GM18517 (cell line): ENCODE measurements around the gene DYNLT2B.
"Not testable (repeated sequence)": the region's sequence is repeated elsewhere in the genome, so short reads cannot be mapped to it uniquely, and the experiment has no call there.

Experiments used
- ATAC-seq: cut with Tn5 transposase; IDR thresholded peaks from one replicate; pipeline ENCODE4 v1.9.1; 2021; ENCODE audit warnings: mild to moderate bottlenecking, moderate library complexity; ENCODE audit not compliant: unreplicated experiment

DYNLT2B gene

DNA sequence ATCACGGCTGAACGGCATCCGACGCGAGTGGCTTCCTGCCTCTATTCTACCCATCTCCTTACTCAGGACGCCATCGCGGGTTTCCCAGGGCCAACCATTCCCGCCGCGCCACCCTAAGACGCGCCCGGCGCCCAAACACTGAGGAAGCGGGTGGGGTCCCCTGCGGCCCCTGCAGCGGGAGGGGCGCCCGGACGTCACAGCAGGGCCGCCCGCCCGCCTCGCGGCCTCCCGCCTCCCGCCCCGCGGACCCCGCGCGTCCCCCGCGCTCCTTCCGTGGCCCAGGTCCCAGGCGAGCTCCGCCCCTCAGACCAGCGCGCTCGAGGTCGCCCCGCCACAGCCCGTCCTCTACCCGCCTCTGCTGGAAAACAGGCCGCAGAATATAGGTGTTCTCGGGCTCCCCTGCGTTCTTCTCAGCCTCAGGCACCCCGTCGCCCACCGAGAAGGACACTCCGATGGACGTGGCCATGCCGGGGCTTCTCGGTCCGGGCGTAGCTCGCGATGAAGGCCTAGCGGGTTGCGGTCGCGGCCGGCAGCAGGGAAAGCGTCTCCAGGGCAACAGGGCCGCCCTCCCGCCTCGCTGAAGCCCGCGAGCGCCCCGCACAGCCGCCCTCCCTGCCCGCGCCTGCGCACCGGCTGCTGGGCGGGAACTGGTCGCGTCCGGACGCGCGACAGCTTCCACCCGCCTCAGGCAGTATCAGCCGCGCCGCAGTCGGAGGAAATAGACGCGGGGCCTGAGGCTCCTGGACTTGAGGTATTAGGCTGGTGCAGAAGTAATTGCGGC is at the start of gene DYNLT2B:
Gene DYNLT2B, minus strand, starts transcription at position 554 of the 781 bp plus-strand sequence. Its CDS starts 88 bp downstream, at position 466.
- peak; percentile 78 for ATAC-seq

DNA sequence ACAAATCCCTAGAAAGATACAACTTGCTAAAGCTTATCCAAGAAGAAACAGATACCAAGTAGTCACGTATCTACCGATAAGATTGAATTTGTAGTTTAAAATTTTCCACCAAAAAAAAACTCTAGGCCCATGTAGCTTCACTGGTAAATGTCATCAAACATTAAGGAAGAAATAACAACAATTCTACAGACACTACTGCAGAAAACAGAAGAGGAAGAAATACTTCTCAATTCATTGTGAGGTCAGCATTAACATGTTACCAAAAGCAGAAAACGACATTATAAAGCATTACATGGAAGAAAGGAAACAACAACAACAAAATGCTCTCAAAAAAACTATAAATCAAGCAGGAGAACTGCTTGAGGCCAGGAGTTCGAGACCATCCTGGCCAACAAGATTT is 47.7 kb upstream of the DYNLT2B start:
- no peak for ATAC-seq

DNA sequence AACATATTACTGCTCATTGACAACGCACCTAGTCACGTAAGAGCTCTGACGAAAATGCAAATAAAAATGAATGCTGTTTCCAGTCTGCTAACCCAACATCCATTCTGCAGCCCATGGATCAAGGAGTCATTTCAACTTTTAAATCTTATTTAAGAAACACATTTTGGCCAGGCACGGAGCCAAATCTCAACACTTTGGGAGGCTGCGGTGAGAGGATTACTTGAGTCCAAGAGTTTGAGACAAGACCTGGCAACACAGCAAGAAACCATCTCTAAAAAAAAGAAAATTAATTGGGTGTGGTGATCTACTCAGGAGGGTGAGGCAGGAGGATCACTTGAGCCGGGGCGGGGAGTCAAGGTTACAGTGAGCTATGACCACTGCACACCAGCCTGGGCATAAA is 42.5 kb upstream of the DYNLT2B start:
- ATAC-seq: no peak

DNA sequence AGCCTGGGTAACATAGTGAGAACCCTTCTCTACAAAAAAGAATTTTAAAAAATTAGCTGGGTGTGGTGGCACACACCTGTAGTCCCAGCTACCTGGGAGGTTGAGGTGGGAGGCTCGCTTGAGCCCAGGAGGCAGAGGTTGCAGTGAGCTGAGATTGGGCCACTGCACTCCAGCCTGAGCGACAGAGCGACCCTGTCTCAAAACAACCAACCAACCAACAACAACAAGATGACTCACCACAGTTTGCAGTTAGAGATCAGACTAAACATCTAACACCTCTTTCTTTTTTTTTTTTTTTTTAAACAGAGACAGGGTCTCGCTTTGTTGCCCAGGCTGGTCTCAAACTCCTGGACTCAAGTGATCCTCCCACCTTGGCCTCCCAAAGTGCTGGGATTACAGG is 40.5 kb upstream of the DYNLT2B start:
- not testable (repeated sequence) for ATAC-seq

DNA sequence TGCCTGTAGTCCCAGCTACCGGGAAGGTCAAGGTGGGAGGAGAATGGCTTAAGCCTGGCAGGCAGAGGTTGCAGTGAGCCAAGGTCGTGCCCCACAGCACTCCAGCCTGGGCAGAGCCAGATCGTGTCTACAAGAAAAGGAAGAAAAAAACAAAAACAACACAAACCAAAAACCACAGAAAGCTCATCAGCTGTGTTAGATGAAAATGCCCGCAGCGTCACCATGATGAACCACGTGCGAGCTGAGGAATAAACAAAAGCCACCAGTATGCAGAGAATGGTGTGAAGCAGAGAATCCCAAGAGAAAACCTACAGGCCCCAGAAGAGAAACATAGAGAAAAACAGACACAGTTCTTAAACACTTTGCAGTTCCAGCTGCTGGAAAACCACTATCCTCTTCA is 39.9 kb upstream of the DYNLT2B start:
- ATAC-seq: no peak

DNA sequence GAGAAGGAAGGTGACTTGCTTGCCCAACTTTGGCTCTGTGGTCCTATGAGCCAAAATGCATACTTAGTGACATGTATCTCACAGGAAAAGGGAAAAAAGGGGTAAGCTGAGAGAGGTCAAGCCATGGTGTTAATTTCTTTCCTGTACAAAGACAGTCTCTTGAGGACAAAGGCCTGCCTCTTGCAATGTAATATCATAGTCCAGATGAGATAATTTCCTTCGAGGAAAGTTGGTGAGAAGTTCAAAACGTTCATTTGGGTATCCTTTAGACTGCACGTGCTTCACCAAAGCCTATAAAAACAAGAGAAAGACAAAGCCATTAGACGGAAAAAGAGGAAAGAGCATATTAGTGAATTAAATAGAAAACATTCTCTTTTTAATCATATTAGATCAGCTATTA is 38.5 kb upstream of the DYNLT2B start:
- ATAC-seq: no peak

DNA sequence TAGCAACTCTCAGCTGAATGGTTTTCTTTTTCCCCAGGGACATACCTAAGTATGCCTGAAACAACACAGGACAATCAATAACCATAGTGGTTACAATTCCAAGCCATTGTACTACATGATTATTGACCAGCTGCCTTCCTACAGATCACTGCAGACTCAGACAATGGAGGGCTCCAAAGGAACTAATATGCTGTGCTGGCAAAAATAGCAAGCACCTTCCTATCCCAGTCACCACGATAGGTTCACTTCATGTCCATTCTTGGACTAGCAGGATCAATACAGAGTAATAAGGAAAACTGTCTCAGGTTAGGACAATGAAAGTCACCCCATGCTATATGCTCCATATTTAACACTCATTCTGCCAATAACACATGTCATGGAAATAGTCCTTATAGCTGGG is 37.6 kb upstream of the DYNLT2B start:
- no peak for ATAC-seq

DNA sequence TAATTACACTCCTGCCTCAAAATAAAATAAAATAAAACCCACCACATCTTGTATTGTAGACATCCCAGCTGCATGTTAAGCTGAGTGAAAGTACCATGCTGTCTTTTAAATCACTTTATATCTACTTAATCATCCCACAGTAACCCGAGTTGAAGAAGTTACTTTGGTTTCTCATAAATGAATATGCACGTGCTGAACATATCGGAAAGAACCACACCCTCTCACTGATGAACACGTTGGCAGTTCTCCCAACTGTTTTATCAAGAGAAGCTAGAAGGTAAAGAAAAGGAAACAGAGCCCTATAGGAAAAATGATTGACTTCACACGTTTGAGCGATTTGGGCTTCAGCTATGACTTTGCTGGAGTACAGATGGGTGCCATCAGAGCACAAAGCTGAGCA is 36.1 kb upstream of the DYNLT2B start:
- no peak for ATAC-seq

DNA sequence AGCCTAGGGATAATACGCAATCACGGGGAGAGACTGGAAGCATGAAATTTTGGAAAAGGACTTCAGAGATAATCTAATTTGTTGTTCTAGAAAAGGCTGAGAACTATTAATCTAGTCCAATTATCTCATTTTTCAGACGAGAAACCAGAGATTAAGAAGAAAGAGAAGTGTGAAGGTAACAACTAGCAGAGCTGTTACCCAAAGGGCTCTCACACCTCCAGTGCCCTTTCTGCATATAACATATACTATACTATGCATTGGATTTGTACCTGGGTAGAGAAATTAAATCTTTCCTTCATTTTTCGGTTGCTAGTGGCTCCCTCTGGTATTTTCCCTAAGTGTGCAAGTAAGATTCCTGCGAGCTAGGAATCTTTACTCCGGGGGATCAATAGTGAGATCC is 33.5 kb upstream of the DYNLT2B start:
- ATAC-seq: no peak

DNA sequence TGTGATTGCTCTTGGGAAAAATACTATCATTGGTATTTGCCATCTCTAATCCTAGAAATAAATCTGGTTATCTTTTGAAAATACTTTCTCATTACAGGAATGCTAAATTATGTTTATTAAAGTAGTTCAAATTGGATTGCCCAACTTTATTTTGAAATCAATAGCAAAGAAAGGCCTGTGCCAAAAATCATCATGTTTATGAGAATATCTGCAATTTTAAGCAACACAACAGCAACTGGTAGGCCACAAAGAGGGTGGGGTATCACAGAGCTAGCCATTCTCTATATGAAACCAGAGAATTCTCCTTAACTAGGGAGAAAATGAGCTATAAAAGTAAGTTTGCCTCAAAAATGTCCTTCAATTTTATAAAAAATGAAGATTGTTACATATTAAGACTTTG is 32.0 kb upstream of the DYNLT2B start:
- no peak for ATAC-seq

DNA sequence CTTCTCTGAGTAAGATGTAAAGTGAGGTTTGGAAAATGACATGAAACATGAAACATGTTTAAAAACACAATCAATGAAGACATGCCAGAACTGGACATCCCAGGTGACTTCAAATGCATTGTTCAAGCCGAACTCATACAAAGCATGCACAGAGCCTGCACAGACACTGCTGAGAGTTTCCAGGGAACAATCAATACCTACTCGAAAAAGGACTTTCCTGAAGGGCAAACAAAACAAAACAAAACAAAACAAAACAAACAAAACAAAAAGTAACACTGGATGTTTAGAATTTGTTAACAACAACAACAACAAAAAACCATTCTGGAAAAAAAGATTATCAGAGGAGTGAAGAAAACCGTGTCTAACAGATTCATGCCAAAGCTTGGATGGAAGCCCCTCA is 30.7 kb upstream of the DYNLT2B start:
- ATAC-seq: no peak

DNA sequence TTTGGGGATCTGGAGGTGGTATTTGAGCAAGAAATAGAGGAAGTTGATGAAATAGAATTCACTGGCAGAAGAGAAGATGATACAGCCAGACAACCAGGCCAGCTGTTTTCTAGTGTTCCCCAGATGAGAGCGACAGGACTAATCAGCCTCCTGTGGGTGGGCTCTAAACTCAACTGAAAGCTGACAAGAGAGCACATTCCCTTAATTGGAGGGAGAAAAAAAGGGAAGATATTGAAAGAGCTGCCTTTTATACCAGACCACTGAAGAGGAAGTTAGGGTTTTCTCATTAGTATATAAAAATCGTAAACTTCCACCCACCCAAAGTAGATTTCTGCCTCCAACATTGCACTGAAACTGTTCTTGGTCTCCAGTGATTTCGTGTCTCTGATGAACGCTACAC is 26.6 kb upstream of the DYNLT2B start:
- no peak for ATAC-seq

DNA sequence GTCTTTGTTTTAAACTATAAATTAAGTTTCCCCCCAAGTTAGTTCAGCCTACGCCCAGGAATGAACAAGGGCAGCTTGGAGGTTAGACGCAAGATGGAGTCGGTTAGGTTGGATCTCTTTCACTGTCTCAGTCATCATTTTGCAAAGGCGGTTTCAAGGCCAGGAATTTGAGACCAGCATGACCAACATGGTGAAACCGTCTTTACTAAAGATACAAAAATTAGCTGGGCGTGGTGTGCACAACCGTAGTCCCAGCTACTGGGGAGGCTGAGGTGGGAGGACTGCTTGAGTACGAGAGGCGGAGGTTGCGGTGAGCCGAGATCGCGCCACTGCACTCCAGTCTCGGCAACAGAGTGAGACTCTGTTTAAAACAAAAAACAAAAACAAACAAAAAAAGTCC is 25.9 kb upstream of the DYNLT2B start:
- ATAC-seq: not testable (repeated sequence)

DNA sequence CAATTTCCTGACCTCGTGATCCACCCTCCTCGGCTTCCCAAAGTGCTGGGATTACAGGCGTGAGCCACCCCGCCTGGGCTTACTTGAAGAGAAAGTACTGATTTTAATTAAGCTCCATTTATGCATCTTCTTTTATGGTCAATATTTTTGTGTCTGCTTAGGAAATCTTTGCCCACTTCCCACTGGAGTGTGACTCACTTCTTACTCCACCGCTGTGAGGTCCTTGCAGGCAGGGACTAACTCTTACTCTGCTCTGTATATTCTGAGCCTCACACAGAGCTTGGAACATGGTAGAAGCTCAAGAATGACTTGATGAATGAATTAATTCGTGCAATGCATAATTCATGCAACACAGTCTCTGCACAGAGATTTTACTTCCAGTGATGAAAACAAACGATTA is 23.1 kb upstream of the DYNLT2B start:
- no peak for ATAC-seq

DNA sequence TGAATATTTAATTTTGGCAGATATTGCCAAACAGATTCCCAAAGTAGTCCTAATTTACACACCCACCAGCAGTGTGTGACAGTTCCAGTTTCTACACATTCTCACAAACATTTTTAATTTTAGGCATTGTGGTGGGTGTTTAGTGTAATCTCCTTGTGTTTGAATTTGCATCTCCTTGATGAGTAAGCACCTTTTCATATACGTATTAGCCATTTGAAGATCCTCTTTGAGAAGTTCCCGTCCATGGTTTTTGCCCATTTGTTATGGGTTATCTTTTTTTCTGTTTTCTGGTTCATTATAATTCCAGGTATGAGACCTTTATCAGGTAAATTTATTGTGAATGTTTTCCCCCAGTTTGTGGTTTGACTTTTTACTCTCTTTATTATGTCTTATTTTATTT is 22.4 kb upstream of the DYNLT2B start:
- ATAC-seq: no peak

DNA sequence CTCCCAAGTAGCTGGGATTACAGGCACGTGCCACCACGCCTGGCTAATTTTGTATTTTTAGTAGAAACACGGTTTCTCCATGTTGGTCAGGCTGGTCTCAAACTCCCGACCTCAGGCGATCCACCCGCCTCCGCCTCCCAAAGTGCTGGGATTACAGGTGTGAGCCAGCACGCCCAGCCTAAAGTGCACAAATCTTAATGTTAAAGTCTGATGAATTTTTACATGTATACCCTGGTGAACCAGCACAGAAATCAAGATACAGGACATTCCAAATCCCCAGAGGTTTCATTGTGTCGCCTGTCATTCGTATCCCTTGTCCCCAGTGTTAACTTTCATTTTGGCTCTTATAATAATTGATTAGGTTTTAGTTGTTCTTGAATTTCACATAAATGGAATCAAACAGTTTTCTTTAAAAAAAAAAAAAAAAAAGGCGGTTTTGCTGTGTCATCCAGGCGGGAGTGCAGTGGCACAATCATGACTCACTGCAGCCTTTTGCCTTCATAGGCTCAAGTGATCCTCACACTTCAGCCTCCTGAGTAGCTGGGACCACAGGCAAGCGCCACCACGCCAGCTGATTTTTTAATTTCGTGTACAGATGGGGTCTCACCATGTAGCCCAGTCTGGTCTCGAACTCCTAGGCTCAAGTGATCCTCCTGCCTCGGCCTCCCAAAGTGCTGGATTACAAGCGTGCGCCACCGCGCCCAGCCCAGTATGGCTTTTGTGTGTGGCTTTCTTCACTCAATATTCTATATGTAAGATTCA is 21.6 kb upstream of the DYNLT2B start:
- no peak for ATAC-seq

DNA sequence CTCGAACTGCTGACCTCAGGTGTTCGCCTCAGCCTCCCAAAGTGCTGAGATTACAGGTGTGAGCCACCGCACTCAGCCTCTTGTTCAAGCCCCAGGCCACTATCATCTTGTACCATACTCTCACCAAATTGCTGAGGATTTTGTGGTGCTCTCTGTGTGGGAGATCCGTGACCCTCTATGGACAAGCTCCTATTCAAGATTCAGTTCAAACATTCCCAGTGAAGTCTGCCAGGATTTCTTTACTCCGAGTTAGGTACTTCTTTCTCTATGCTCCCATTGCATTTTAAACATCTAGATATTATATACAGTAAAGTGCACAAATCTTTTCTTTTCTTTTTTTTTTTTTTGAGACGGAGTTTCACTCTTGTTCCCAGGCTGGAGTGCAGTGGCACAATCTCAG is 21.0 kb upstream of the DYNLT2B start:
- no peak for ATAC-seq

DNA sequence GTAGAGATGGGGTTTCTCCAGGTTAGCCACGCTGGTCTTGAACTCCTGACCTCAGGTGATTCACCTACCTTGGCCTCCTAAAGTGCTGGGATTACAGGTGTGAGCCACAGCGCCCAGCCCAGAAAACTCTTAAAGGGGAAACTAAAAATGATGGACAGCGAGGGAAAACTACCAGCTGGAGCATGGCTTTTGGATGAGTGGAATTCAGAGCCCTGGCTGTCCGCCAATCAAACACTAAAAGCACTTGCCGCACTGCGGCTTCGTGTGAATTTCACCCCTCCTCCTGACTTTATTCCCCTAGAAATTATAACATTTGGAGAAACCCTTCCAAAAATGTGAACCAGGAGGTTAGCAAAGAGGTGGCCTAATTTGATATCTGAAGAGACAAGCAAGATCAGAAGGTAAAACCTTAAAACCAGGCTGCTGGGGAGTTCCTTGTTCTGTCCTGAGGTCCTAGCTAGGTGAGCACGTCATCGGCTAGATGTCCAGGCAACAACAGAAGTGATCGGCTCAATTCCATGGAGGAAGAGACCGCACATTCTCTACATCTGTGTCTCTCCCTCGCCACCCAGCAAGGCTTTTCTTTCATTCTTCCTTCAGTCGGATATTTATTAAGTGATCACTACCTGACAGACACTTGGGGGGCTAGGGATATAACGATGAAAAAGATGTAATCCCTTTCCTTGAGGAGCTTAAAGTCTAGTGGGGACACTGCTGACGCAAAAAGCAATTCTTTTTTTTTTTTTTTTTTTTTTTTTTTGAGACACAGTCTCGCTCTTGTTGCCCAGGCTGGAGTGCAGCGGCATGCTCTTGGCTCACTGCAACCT is 18.5 kb upstream of the DYNLT2B start:
- ATAC-seq: no peak

DNA sequence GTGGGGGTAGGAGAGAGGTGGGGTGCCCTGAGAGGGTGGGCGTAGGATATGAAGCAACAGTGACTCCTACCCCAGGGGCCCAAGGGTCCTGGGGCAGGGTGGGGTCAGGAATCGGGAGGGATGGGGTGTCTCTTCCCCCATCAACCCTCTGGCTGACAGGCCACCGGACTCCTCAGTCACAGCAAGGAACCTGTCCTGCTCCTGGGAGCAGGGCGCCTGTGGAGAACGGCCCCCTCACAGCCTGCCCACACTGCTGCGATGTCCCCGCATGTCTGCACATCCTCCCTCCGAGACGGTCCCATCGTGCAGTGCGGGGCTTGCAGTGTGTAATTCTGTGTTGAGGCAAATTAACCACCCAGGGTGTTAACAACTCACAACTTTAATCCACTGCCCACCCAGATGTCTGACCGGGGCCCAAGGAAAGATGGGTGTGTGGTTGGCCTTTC is 17.5 kb upstream of the DYNLT2B start:
- no peak for ATAC-seq

DNA sequence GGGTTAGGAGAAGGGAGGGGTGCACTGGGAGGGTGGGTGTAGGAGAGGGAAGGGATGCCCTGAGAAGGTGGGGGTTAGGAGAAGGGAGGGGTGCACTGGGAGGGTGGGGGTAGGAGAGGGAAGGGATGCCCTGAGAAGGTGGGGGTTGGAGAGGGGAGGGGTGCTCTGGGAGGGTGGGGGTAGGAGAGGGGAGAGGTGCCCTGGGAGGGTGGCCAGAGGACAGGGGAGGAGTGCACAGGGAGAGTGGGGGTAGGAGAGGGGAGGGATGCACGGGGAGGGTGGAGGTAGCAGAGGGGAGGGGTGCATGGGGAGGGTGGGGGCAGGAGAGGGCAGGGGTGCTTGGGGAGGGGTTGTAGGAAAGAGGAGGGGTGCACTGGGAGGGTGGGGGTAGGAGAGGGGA is 16.9 kb upstream of the DYNLT2B start:
- no peak for ATAC-seq

DNA sequence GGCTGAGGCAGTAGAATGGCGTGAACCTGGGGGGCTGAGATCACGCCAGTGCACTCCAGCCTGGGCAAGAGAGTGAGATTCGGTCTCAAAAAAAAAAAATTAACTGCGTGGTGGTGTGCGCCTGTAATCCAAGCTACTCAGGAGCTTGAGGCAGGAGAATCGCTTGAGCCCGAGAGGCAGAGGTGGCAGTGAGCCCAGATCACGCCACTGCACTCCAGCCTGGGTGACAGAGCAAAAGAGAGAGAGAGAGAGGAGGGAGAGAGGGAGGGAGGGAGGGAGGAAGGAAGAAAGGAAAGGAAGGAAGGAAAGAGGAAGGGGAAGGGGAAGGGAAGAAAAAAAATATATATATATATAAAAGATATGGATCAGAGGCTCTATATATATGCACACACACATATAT is 14.1 kb upstream of the DYNLT2B start:
- ATAC-seq: no peak
